GM12892 (cell line): Measurements from ENCODE around the gene SIPA1L3.

Source experiments
- POLR2A ChIP-seq: IDR thresholded peaks from 2 replicates; pipeline ENCODE4 v1.6.1; 2011; ENCODE audit warnings: low read depth, low read length, control low read depth
- POLR2AphosphoS5 ChIP-seq: IDR thresholded peaks from 2 replicates; pipeline ENCODE4 v1.6.1; 2011; ENCODE audit warnings: low read depth, low read length, control low read depth
- TAF1 ChIP-seq: IDR thresholded peaks from 2 replicates; pipeline ENCODE4 v1.6.1; 2011; ENCODE audit warnings: low read depth, mild to moderate bottlenecking, control low read depth, low read length, borderline replicate concordance

DNA sequence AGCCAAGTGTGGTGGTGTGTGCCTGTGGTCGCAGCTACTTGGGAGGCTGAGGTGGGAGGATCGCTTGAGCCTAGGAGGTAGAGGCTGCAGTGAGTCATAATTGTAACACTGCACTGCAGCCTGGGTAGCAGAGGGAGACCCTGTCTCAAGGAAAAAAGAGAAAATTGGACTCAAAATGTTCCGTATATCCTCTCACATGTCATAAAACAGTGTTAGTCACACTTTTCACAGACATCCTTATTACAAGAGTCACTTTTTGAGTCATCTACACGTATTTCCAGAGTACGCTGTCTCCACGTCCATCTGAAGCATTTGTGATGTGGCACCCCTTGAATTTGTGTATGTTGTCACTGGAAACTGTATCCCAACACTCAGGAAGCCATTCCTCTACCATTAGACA lies 133.0 kb downstream of the SIPA1L3 start:
- TF ChIP-seq TAF1 (no peak), POLR2A (no peak), POLR2AphosphoS5 (no peak)
